Purkinje cell (primary cell): ENCODE measurements around the gene AHCTF1. TPM values are rescaled to one million over a fixed set of nuclear protein-coding genes. Genes with fewer than 3 reads are reported as not detected.

Experiments
- polyA plus RNA-seq: library from polyadenylated mRNA; unstranded; fragments of >200 nt; fragmentation: Nextera tagmentation; gene quantifications from 2 replicates; pipeline ENCODE4 v1.2.1, GENCODE V29; 2014

Gene AHCTF1
- polyA plus RNA-seq: 6.2 and 15.0 TPM in 2 replicates

GRCh38 chr1:246931549-246932365 lies at the start of gene AHCTF1:
Gene AHCTF1, minus strand, starts transcription at chr1:246931948. Its CDS starts 13,578 bp downstream, at chr1:246918370.

Other genes starting within 250 kb of the AHCTF1 start
- 30.4 and 37.5 TPM in 2 replicates for gene SCCPDH, start 207.5 kb downstream of the AHCTF1 start, polyA plus RNA-seq
- not detected in 2 replicates for gene ZNF695, start 76.1 kb upstream of the AHCTF1 start, polyA plus RNA-seq
- gene ZNF670, start 146.9 kb upstream of the AHCTF1 start, polyA plus RNA-seq: 1.9 and 5.2 TPM in 2 replicates
- 1.1 TPM in 1 of 2 replicates, not detected in the other for gene ZNF669, start 172.4 kb upstream of the AHCTF1 start, polyA plus RNA-seq
- gene ZNF124, start 240.1 kb upstream of the AHCTF1 start, polyA plus RNA-seq: 0.89 and 2.7 TPM in 2 replicates